ENCODE results near the gene LY6G6D. TPM values are rescaled to one million over a fixed set of nuclear protein-coding genes. Genes with fewer than 3 reads are reported as not detected.

The LY6G6D gene
- total and polyA plus RNA-seq, 8 donors, result not detected

DNA sequence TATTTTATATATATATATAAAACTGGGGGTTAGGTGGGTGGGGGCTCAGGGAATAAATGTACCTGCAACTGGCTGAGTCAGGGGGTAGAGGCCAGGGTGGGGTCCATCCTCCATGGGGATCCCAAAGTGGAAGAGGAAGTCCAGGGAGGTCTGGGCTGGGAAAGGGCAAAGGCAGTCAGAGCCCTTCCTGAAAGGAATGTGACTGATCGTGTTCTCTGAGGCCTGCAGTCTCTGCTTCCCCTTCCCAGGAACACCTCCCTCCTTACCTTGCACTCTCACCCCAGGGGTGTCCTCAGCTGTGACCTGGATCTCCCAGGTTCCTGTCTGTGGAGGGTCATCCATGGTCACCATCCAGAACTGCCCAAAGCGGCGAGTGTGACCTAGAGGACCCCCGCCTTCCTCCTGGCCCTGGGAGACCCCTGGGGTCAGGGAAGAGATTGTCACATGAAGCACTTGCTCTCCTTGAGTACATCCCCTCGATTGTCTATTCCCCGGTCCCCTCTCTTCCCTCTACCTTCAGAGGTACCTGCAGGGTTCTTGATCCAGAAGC lies 52.0 kb downstream of the LY6G6D start:
- Histone ChIP-seq H3K27me3 (peaks cover 0 to 7% (median 0%) of the 10 kb centered on the region in 3 donors), H3K4me1 (peaks cover 0 to 17% (median 5%) of the 10 kb centered on the region in 4 donors), H3K9me3 (no peaks in the 10 kb centered on the region), H3K4me3 (no peak overlapping the region), H3K27ac (no peak overlapping the region), H3K36me3 (no peaks in the 10 kb centered on the region)
- TF ChIP-seq EP300 (IDR thresholded peaks at IDR 0.05), result no peak
- TF ChIP-seq POLR2AphosphoS5 (IDR thresholded peaks at IDR 0.05), result no peak
- TF ChIP-seq, protein P1, sequence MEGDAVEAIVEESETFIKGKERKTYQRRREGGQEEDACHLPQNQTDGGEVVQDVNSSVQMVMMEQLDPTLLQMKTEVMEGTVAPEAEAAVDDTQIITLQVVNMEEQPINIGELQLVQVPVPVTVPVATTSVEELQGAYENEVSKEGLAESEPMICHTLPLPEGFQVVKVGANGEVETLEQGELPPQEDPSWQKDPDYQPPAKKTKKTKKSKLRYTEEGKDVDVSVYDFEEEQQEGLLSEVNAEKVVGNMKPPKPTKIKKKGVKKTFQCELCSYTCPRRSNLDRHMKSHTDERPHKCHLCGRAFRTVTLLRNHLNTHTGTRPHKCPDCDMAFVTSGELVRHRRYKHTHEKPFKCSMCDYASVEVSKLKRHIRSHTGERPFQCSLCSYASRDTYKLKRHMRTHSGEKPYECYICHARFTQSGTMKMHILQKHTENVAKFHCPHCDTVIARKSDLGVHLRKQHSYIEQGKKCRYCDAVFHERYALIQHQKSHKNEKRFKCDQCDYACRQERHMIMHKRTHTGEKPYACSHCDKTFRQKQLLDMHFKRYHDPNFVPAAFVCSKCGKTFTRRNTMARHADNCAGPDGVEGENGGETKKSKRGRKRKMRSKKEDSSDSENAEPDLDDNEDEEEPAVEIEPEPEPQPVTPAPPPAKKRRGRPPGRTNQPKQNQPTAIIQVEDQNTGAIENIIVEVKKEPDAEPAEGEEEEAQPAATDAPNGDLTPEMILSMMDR (IDR thresholded peaks at IDR 0.05), result no peak
- TF ChIP-seq POLR2A (IDR thresholded peaks at IDR 0.05), result no peak
- no peak for DNase-seq
- 75 to 84% (median 81%) methylated on average over 6 of the region's 6 CpGs for WGBS, 5 donors
- intact Hi-C loops (cut with DNase I; ENCODE audit: low total_unique reads), result loop anchor here (10.0 kb wide), 1 partner anchor 82 kb away; the partner anchor contains the start of gene LY6G5C

Small RNA genes within 50 kb of the gene (small RNA-seq; reads per million reads assigned to genes)
- 0 reads per million in 4 donors for gene LY6G6D
- gene MIR4646, result 0 reads per million in 4 donors
- 0 reads per million in 4 donors for gene MSH5-SAPCD1
- gene RNU6-850P, result 0 to 0.07 (median 0) reads per million in 4 donors
- gene SAPCD1, result 0 reads per million in 4 donors

Other genes starting within 250 kb of the LY6G6D start
Only the 30 nearest of the 41 such genes appear.
- not detected for gene LTA, start 143.1 kb upstream of the LY6G6D start, total RNA-seq
- gene LTA, start 143.1 kb upstream of the LY6G6D start, polyA plus RNA-seq, result under 1 TPM in 1 of 3 donors, not detected in 2; 0.18 TPM
- gene TNF, start 139.8 kb upstream of the LY6G6D start, total RNA-seq, result under 1 TPM in 1 of 5 donors, not detected in 4; 0.58 TPM
- gene TNF, start 139.8 kb upstream of the LY6G6D start, polyA plus RNA-seq, result under 1 TPM in 2 of 3 donors, not detected in 1; 0.28 to 0.31 TPM
- gene LTB, start 132.9 kb upstream of the LY6G6D start, total RNA-seq, result 1 to 10 TPM in 1 of 5 donors, not detected in 4; 4.8 TPM
- 10 to 100 TPM in 1 of 3 donors, 1 to 10 TPM in 2; 4.2 to 13.4 (median 9.0) TPM for gene LTB, start 132.9 kb upstream of the LY6G6D start, polyA plus RNA-seq
- gene LST1, start 129.1 kb upstream of the LY6G6D start, total RNA-seq, result 1 to 10 TPM in 2 of 5 donors, not detected in 3; 2.9 to 6.7 TPM
- 10 to 100 TPM in 2 of 3 donors, 1 to 10 TPM in 1; 8.8 to 35.4 (median 26.7) TPM for gene LST1, start 129.1 kb upstream of the LY6G6D start, polyA plus RNA-seq
- not detected for gene NCR3, start 122.3 kb upstream of the LY6G6D start, total RNA-seq
- under 1 TPM in 1 of 3 donors, not detected in 2; 0.25 TPM for gene NCR3, start 122.3 kb upstream of the LY6G6D start, polyA plus RNA-seq
- gene AIF1, start 100.1 kb upstream of the LY6G6D start, total RNA-seq, result 10 to 100 TPM in 2 of 5 donors, 1 to 10 TPM in 2, not detected in 1; 3.2 to 38.3 (median 15.6) TPM
- 10 to 100 TPM; 28.2 to 74.2 (median 68.7) TPM for gene AIF1, start 100.1 kb upstream of the LY6G6D start, polyA plus RNA-seq
- 100 to 1,000 TPM in 3 of 5 donors, 10 to 100 TPM in 2; 49.4 to 125 (median 107) TPM for gene PRRC2A, start 94.6 kb upstream of the LY6G6D start, total RNA-seq
- gene PRRC2A, start 94.6 kb upstream of the LY6G6D start, polyA plus RNA-seq, result 100 to 1,000 TPM in 1 of 3 donors, 10 to 100 TPM in 2; 56.4 to 109 (median 80.8) TPM
- gene BAG6, start 62.7 kb upstream of the LY6G6D start, total RNA-seq, result 100 to 1,000 TPM; 111 to 169 (median 141) TPM
- 100 to 1,000 TPM; 157 to 287 (median 180) TPM for gene BAG6, start 62.7 kb upstream of the LY6G6D start, polyA plus RNA-seq
- 1 to 10 TPM in 2 of 5 donors, not detected in 3; 1.3 to 1.9 TPM for gene APOM, start 59.5 kb upstream of the LY6G6D start, total RNA-seq
- 10 to 100 TPM in 1 of 3 donors, 1 to 10 TPM in 2; 6.4 to 14.2 (median 6.5) TPM for gene APOM, start 59.5 kb upstream of the LY6G6D start, polyA plus RNA-seq
- gene C6orf47, start 54.6 kb upstream of the LY6G6D start, total RNA-seq, result 10 to 100 TPM; 12.8 to 44.9 (median 32.0) TPM
- 10 to 100 TPM; 10.5 to 16.0 (median 13.0) TPM for gene C6orf47, start 54.6 kb upstream of the LY6G6D start, polyA plus RNA-seq
- 10 to 100 TPM in 4 of 5 donors, 1 to 10 TPM in 1; 5.8 to 36.8 (median 10.6) TPM for gene GPANK1, start 50.4 kb upstream of the LY6G6D start, total RNA-seq
- gene GPANK1, start 50.4 kb upstream of the LY6G6D start, polyA plus RNA-seq, result 10 to 100 TPM; 13.0 to 17.9 (median 13.4) TPM
- 100 to 1,000 TPM in 3 of 5 donors, 10 to 100 TPM in 2; 11.3 to 375 (median 142) TPM for gene CSNK2B, start 49.3 kb upstream of the LY6G6D start, total RNA-seq
- gene CSNK2B, start 49.3 kb upstream of the LY6G6D start, polyA plus RNA-seq, result 100 to 1,000 TPM; 152 to 233 (median 181) TPM
- 10 to 100 TPM in 2 of 5 donors, 1 to 10 TPM in 2, not detected in 1; 2.7 to 17.1 (median 10.3) TPM for gene LY6G5B, start 45.4 kb upstream of the LY6G6D start, total RNA-seq
- 1 to 10 TPM in 2 of 3 donors, under 1 TPM in 1; 0.44 to 4.7 (median 2.1) TPM for gene LY6G5B, start 45.4 kb upstream of the LY6G6D start, polyA plus RNA-seq
- gene LY6G5C, start 34.3 kb upstream of the LY6G6D start, total RNA-seq, result not detected
- gene LY6G5C, start 34.3 kb upstream of the LY6G6D start, polyA plus RNA-seq, result 1 to 10 TPM; 1.8 to 4.9 (median 2.7) TPM
- 100 to 1,000 TPM in 1 of 5 donors, 10 to 100 TPM in 4; 40.9 to 122 (median 49.0) TPM for gene ABHD16A, start 12.0 kb upstream of the LY6G6D start, total RNA-seq
- gene ABHD16A, start 12.0 kb upstream of the LY6G6D start, polyA plus RNA-seq, result 10 to 100 TPM; 15.1 to 48.0 (median 20.4) TPM
- gene LY6G6F, start 8.5 kb upstream of the LY6G6D start, total RNA-seq, result not detected
- gene LY6G6F, start 8.5 kb upstream of the LY6G6D start, polyA plus RNA-seq, result not detected
- not detected for gene LY6G6C, start 6.4 kb downstream of the LY6G6D start, total RNA-seq
- gene LY6G6C, start 6.4 kb downstream of the LY6G6D start, polyA plus RNA-seq, result under 1 TPM in 1 of 3 donors, not detected in 2; 0.90 TPM
- not detected for gene MPIG6B, start 8.0 kb downstream of the LY6G6D start, total RNA-seq
- gene MPIG6B, start 8.0 kb downstream of the LY6G6D start, polyA plus RNA-seq, result under 1 TPM in 1 of 3 donors, not detected in 2; 0.10 TPM
- 100 to 1,000 TPM in 2 of 5 donors, 10 to 100 TPM in 3; 33.3 to 133 (median 76.1) TPM for gene DDAH2, start 14.0 kb downstream of the LY6G6D start, total RNA-seq
- gene DDAH2, start 14.0 kb downstream of the LY6G6D start, polyA plus RNA-seq, result 10 to 100 TPM; 52.9 to 73.7 (median 57.9) TPM
- 100 to 1,000 TPM in 4 of 5 donors, 10 to 100 TPM in 1; 33.8 to 381 (median 117) TPM for gene CLIC1, start 21.2 kb downstream of the LY6G6D start, total RNA-seq
- 100 to 1,000 TPM; 331 to 597 (median 348) TPM for gene CLIC1, start 21.2 kb downstream of the LY6G6D start, polyA plus RNA-seq
- gene MSH5, start 24.7 kb downstream of the LY6G6D start, total RNA-seq, result 10 to 100 TPM in 4 of 5 donors, 1 to 10 TPM in 1; 4.1 to 66.4 (median 21.4) TPM
- gene MSH5, start 24.7 kb downstream of the LY6G6D start, polyA plus RNA-seq, result 1 to 10 TPM; 2.9 to 9.3 (median 3.2) TPM
- 10 to 100 TPM in 2 of 5 donors, 1 to 10 TPM in 2, not detected in 1; 2.7 to 40.8 (median 7.6) TPM for gene SAPCD1, start 47.3 kb downstream of the LY6G6D start, total RNA-seq
- gene SAPCD1, start 47.3 kb downstream of the LY6G6D start, polyA plus RNA-seq, result 1 to 10 TPM; 2.4 to 5.4 (median 2.9) TPM
- gene VWA7, start 62.0 kb downstream of the LY6G6D start, total RNA-seq, result 10 to 100 TPM in 1 of 5 donors, 1 to 10 TPM in 3, not detected in 1; 4.2 to 18.3 (median 7.5) TPM
- gene VWA7, start 62.0 kb downstream of the LY6G6D start, polyA plus RNA-seq, result 1 to 10 TPM; 1.3 to 1.4 (median 1.4) TPM
- 10 to 100 TPM; 21.6 to 56.5 (median 24.1) TPM for gene VARS1, start 80.4 kb downstream of the LY6G6D start, total RNA-seq
- gene VARS1, start 80.4 kb downstream of the LY6G6D start, polyA plus RNA-seq, result 10 to 100 TPM; 11.0 to 31.8 (median 27.7) TPM
- gene LSM2, start 91.6 kb downstream of the LY6G6D start, total RNA-seq, result 10 to 100 TPM in 3 of 5 donors, 1 to 10 TPM in 1, not detected in 1; 6.7 to 34.5 (median 11.4) TPM
- 10 to 100 TPM; 45.2 to 55.8 (median 50.4) TPM for gene LSM2, start 91.6 kb downstream of the LY6G6D start, polyA plus RNA-seq
- gene HSPA1L, start 99.9 kb downstream of the LY6G6D start, total RNA-seq, result 1 to 10 TPM in 2 of 5 donors, not detected in 3; 1.1 to 1.7 TPM
- gene HSPA1L, start 99.9 kb downstream of the LY6G6D start, polyA plus RNA-seq, result under 1 TPM; 0.46 to 0.98 (median 0.75) TPM
- gene HSPA1A, start 100.2 kb downstream of the LY6G6D start, total RNA-seq, result 100 to 1,000 TPM in 3 of 5 donors, 10 to 100 TPM in 2; 68.8 to 124 (median 113) TPM
- gene HSPA1A, start 100.2 kb downstream of the LY6G6D start, polyA plus RNA-seq, result 100 to 1,000 TPM in 1 of 3 donors, 10 to 100 TPM in 2; 51.1 to 107 (median 64.8) TPM
- 100 to 1,000 TPM in 3 of 5 donors, 10 to 100 TPM in 2; 44.3 to 165 (median 105) TPM for gene HSPA1B, start 112.4 kb downstream of the LY6G6D start, total RNA-seq
- gene HSPA1B, start 112.4 kb downstream of the LY6G6D start, polyA plus RNA-seq, result 10 to 100 TPM; 35.9 to 66.0 (median 51.3) TPM
- 10 to 100 TPM; 11.3 to 60.7 (median 25.0) TPM for gene NEU1, start 147.5 kb downstream of the LY6G6D start, total RNA-seq
- gene NEU1, start 147.5 kb downstream of the LY6G6D start, polyA plus RNA-seq, result 10 to 100 TPM; 16.3 to 29.0 (median 22.2) TPM
- 100 to 1,000 TPM in 4 of 5 donors, 10 to 100 TPM in 1; 74.2 to 201 (median 175) TPM for gene SLC44A4, start 163.6 kb downstream of the LY6G6D start, total RNA-seq
- gene SLC44A4, start 163.6 kb downstream of the LY6G6D start, polyA plus RNA-seq, result 100 to 1,000 TPM in 1 of 3 donors, 10 to 100 TPM in 2; 35.4 to 111 (median 47.9) TPM